ENCODE results near the gene IGSF23.
A peak's percentile ranks its signal among the peaks of the same experiment; 100 is the strongest.

The IGSF23 gene

DNA sequence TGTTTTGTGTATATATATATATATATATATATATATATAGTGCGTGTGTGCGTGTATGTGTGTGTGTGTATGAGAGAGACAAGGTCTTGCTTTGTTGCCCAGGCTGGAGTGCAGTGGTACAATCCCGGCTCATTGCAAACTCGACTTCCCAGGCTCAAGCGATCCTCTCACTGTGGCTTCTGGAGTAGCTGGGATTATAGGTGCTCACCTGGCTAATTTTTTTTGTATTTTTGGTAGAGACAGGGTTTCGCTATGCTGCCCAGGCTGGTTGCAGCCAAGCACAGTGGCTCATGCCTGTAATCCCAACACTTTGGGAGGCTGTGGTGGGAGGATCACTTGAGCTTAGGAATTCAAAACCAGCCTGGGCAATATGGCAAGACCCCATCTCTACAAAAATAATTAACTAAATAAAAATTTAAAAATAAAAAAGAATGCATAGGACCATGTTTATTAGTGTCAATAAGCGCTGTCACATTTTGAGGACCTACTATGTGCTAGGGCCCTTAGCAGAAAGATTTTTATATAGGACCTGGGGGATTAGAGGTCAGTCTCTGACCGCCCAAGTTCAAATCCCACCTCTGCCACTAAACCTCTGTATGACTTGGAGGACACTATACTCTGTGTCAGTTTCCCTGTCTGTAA lies 32.2 kb downstream of the IGSF23 start:
- TF ChIP-seq, protein P1, sequence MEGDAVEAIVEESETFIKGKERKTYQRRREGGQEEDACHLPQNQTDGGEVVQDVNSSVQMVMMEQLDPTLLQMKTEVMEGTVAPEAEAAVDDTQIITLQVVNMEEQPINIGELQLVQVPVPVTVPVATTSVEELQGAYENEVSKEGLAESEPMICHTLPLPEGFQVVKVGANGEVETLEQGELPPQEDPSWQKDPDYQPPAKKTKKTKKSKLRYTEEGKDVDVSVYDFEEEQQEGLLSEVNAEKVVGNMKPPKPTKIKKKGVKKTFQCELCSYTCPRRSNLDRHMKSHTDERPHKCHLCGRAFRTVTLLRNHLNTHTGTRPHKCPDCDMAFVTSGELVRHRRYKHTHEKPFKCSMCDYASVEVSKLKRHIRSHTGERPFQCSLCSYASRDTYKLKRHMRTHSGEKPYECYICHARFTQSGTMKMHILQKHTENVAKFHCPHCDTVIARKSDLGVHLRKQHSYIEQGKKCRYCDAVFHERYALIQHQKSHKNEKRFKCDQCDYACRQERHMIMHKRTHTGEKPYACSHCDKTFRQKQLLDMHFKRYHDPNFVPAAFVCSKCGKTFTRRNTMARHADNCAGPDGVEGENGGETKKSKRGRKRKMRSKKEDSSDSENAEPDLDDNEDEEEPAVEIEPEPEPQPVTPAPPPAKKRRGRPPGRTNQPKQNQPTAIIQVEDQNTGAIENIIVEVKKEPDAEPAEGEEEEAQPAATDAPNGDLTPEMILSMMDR (IDR thresholded peaks at IDR 0.05): no peak

DNA sequence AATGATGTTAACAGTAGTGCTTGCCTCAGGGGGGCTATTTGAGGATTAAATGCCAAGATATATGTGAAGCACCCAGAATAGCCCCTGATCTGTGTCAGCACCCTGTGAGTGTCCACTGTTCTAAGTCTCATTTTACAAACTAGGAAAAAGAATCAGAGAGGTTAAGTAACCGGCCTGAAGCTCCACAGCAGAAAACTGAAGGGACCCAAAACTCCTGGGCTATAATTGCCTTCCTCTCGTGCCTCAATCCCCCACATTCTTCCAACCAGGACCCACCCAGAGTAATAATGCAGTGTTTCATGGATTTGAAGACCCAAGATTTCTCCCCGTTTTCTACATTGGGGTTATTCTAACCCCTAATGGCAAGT lies 32.7 kb downstream of the IGSF23 start:
- TF ChIP-seq, protein P1 (IDR thresholded peaks at IDR 0.05): no peak

DNA sequence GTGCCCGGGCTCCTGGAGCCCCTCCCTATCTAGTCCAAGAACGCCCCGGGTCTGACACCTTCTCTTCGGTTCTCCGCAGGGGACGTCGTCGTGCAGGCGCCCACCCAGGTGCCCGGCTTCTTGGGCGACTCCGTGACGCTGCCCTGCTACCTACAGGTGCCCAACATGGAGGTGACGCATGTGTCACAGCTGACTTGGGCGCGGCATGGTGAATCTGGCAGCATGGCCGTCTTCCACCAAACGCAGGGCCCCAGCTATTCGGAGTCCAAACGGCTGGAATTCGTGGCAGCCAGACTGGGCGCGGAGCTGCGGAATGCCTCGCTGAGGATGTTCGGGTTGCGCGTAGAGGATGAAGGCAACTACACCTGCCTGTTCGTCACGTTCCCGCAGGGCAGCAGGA lies 33.8 kb downstream of the IGSF23 start:
- TF ChIP-seq, protein P1 (IDR thresholded peaks at IDR 0.05): no peak

DNA sequence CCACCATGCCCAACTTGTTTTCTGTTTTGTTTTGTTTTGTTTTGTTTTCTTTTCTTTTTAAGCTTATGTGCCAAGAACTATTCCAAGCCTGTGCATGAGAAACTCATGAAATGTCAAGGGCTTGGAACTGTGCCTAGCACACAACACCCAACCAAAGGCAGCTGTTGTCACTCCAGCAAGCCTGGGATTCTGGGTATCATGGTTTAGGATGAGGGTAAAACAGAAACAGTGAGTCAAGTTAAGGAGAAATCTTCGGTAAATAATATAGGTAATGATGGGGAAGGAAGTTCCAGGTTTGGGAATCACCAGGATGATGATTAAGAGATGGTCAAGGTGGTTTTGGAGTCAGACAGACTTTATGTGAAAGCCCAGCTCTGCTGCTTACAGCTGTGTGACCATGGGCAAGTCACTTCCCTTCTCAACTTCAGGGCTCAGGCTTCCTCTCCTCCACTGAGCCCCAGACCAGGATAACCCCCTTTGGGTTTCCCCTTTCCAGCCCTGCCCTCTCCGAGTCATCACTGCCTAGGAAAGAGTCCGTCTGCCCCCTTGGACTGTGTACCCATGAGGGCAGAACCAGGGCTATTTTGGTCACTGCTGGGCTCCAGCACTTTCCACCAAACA lies 35.4 kb downstream of the IGSF23 start:
- TF ChIP-seq, protein P1 (IDR thresholded peaks at IDR 0.05): no peak

DNA sequence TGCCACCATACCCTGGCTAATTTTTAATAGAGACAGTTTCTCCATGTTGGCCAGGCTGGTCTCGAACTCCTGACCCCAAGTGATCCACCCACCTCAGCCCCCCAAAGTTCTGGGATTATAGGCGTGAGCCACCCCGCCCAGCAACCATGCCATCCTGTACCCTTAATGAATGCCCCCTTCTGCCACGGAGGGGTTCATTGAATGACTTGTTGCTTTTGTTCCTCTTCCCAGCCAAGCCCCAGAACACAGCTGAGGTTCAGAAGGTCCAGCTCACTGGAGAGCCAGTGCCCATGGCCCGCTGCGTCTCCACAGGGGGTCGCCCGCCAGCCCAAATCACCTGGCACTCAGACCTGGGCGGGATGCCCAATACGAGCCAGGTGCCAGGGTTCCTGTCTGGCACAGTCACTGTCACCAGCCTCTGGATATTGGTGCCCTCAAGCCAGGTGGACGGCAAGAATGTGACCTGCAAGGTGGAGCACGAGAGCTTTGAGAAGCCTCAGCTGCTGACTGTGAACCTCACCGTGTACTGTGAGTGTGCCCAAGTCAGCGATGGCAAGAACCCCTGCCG lies 36.3 kb downstream of the IGSF23 start:
- TF ChIP-seq, protein P1 (IDR thresholded peaks at IDR 0.05): no peak

DNA sequence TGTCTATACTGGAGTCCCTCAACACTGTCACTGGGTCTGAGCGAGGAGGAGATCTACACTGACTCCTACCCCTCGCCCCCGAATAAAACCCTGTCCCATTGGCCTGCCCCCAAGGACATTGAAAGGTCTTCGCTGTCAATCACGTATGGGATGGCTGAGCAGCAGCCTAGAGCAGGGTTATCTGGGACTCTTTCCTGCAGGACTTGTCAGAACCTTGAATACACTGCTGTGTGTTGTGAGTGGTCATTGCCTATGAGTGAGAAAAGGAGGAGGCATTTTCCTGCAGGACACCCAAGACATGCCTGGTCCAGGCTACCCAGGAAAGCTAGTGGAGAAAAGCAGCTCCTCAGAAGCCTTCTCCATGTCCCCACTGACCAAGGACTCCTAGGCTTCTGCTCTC lies 40.0 kb downstream of the IGSF23 start:
- TF ChIP-seq, protein P1 (IDR thresholded peaks at IDR 0.05): no peak

DNA sequence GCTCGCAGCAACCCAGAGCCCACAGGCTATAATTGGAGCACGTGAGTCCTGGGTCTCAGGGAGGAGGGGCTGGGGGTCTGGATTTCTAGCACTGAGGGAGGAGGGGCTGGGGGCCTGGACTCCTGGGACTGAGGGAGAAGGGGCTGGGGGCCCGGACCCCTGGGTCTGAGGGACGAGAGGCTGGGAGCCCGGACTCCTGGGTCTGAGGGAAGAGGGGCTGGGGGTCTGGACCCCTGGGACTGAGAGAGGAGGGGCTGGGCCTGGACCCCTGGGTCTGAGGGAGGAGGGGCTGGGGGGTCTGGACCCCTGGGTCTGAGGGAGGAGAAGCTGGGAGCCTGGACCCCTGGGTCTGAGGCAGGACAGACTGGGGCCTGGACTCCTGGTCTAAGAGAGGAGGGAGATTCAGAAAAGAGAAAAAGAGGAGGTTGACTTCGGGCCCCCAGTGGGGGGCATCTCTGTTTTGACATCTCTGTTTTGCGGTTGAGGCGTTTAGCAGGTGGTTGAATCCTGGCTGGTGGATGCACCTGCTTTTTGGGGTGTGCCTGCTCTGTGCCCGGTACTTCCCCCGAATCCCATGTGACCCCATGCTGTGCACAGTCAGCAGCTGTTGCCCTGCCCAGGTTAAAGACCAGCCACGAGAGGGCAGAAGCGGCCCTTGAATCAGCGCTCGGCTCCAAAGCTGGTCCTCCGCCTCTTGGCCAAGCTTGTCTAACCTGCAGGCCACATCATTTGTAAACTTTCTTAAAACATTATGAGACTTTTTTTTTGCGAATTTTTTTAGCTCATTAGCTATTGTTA lies 40.8 kb downstream of the IGSF23 start:
- TF ChIP-seq, protein P1 (IDR thresholded peaks at IDR 0.05): peak; percentile 44

Data from LNCAP (cell line).